Stimulated activated CD8-positive, alpha-beta memory T cell treated with anti-CD3 and anti-CD28 coated beads, Interleukin-2, amount 100 ng/mL, for 48 hours (primary cell): ENCODE measurements around the gene FOXA1.

ENCODE experiments used
- DNase-seq, 2 donors: peaks; one replicate each; pipeline ENCODE4 v3.0.0-alpha.2; 2020; ENCODE audit warnings: low read depth in 2 of 2

FOXA1 gene

GRCh38 chr14:37602605-37603453 is 7.8 kb upstream of the FOXA1 start:
- DNase-seq, result no peak

DNA sequence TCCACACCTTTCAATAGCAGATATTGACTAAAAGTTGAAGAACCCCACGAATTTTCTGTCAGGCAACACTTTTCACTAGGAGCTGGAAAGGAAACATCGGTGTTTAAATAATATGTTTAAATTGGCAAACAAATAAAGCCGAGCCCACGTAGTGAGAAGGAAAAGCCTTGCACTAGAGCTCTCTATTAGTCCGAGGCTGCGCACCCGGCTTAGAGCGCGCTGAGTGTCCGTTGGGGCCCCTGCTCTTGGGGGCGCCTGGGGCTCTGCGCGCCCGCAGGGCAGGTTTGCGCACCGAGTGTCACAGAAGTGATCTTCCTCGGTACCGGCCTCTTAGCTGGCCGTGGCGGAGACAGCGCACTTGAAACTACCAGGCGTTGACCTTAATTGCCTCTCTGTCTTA is 6.8 kb upstream of the FOXA1 start:
- DNase-seq, result no peak

- no peak for DNase-seq
Observed at GRCh38 chr14:37600880-37601741, 6.1 kb upstream of the FOXA1 start.

DNA sequence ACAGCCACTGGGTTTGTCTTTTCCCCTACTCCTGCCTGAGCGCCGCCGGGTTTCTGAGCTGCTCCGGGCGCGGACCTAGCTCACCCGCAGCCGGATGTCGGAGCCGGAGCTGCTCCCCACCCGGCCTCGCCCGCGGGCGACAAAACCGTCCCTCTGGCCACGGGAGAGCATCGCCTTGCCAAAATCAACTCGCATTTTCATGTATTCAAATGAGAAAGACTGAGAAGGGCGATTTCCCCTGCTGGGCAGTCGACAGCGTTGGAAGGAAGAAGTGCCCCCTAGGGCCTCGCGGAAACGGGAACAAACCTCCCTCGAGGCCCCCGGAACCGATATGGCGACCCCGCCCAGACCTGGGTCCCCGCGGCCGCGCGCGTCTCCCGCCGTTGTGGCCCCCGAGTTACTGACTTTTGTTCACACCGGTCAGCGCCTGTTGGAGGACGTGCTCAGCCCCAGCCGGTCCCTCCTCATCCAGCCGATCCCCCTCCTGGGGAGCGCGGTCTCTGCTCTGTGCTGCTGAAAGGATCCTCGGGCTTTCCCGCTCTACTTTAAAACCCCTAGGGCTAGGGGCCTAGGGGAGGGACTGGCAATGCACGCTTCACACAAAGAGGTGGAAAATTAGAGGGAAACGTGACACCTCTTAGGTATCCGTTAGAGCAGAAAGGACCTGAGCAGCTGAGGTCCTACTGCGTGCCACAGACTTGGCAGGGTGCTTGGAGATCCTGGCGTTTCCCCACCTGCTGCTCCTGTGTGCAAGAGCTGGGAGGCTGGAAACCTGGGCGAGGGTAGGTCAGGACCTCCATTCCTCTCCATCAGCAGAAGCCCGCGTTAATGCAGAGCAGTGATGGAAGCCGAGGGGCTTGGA is 4.7 kb upstream of the FOXA1 start:
- DNase-seq, result no peak

- DNase-seq, result no peak
Observed at GRCh38 chr14:37598747-37599506, 3.9 kb upstream of the FOXA1 start.

DNA sequence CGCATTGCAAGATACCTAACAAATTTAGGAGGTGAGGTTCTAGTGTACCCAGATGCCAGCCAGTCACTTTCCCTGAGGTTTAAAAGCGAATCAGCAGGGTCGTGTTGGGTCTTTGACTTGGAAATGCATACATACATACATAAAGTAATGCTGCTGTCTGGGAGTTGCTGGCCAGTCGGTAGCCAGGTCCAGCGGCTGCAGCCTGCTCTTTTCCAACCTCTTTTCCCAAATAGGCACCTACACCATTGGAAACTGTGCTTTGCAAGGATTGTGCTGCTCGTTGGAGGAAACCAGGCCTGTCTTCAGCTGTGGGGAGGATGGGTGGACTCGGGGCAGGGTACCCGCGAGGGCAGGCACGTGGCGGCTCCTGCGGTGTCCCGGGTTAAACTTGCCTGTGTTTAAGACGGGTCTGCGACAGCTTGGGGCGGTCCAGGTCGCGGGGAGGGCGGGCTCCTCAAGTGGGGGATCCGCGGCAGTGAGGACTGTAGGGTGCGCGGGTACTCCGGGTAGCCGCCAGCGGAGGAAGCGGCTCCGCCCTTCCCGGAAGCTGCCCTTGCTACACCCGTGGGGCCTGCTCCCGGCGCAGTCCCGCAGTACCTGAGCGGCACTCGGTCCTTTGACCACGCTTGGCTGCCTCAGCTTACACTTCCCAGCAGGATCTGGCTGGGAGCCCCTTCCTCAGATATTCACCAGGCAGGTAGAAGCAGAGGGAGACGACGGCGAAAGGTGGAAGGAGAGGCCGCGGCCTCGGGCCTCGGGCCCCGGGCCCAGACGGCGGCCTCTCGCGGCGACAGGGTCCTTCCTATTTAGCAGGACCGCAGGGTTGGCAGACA is 3.1 kb upstream of the FOXA1 start:
- DNase-seq, result no peak

DNA sequence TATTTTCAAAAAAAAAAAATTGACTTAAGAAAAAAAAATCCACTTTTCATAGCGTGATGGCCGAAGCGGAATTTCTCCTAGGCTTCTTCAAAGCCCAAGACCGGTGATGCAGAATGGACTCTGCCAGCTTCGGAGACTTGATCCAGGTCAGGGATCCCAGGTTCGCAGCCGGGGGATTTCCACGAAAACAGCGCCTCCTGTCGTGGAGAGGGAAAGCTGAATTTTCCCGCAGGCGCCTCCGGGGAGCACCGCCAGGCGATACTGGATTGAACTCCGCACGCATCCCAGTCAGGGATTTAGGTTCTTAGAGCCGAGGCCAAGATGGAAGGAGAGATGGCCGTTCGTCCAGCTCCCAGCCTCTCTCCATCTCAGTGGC is 2.5 kb upstream of the FOXA1 start:
- DNase-seq, result no peak

- DNase-seq, result no peak
Observed at GRCh38 chr14:37596790-37597472, 1.9 kb upstream of the FOXA1 start.

DNA sequence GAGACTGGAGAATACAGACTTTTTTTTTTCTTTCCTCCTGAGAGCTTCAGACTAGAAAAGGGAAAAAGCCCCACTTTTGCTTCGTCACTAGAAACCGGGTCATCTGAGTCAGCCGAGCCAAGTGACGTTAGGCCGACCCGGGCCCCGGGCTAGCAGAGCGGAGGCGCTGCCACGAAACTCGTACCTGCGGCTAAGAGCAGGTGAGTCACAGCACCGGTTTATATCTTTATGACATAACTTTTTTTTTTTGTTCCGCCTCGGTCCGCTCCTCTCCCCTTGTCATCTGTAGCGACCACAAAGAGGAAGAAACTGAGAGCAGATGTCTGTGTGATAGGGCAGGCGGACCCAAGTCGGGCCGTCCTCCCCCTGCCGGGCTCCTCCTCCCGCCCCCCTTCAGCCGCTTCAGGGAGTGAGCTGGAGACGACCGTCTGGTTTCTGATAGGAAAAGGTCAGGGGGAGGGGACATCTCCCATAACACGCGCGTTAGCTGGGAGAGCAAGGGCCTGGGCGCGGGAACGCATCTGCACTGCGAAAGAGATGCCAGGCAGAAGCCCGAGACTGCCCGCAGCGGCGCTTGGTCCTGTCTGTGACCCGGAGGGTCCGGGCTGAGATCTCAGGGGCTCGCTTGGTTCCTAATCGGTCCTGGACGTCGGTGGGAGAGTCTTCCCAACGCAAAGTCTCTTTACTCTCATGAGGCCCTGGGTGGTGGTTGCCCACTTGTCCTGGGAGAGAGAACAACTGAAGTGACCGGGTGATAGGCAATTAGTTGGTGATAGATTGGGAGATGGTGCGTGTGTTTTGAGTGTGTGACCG is 966 bp upstream of the FOXA1 start:
- peak; percentile 57 to 67 for DNase-seq

DNA sequence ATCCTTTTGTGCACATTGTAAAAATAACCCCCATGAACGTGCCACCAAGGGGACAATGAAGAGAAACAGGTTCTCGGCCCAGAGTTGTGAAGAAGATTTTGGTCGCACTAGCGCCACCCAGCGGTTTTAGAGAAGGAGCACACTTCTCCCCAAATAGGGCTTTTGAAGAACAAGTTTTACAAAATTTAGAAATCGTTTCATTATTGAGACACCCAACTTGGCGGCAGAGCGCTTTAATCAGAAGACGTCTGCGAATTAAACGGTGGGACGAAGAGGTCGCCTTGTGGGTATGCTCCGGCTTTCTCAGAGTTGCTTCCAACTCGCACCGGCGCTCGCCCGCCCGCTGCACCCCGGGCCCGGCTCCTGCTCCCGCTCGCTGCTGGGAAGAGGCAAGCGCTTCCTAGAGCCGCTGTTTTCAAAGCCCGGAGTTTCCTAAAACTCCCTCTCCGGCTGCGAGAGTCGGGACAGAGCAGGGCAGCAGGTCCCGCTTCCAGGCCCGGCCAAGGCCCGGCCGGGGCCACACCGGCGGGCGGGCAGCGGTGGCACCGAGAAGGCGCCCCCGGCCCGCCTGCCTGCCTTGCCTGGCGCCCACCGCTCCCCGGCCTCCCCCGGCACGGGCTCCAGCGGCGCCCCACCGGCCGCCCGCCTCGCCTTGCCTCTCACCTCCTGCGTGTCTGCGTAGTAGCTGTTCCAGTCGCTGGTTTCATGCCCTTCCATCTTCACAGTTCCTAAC is 645 bp downstream of the FOXA1 start:
- no peak for DNase-seq

- DNase-seq, result no peak
Observed at GRCh38 chr14:37593511-37594237, 1.4 kb downstream of the FOXA1 start.

DNA sequence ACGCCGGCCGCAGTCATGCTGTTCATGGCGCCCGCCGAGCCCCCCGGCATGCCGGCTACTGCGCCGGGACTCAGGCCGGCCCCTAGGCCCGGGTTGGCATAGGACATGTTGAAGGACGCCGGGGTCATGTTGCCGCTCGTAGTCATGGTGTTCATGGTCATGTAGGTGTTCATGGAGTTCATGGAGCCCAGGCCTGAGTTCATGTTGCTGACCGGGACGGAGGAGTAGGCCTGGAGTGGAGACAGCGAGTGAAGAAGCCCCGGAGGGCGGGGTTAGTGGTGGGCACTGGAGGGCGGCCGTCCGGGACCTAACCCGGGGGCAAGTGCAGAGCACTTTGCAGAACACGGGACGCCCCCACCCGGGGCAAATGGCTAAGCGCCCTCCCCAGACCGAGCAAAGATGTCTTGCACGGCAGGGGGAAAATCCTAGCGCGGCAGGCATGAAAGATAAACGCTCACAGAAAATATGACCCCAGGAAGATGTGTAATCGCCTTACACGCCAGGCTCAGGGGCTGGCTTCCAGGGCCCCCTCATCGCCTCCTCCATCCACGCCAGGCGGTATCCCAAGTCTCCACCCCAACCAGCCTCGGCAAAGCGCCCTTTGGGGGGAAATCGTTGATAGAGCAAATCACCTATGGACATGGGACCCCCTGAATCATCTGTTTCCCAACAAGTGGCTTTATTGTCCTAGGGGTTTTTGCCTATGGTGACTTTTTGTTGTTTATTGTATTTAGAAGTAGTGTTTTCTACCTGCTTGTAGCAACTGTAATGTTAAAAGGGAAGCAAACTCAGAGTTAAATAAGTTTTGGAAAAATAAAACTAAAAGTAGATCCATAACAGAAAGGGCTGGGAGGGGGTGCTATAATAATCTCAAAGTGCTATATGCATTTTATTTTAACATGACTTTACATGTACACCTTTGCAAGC is 2.3 kb downstream of the FOXA1 start:
- DNase-seq, result no peak

GRCh38 chr14:37591941-37592481 is 3.0 kb downstream of the FOXA1 start:
- no peak for DNase-seq

DNA sequence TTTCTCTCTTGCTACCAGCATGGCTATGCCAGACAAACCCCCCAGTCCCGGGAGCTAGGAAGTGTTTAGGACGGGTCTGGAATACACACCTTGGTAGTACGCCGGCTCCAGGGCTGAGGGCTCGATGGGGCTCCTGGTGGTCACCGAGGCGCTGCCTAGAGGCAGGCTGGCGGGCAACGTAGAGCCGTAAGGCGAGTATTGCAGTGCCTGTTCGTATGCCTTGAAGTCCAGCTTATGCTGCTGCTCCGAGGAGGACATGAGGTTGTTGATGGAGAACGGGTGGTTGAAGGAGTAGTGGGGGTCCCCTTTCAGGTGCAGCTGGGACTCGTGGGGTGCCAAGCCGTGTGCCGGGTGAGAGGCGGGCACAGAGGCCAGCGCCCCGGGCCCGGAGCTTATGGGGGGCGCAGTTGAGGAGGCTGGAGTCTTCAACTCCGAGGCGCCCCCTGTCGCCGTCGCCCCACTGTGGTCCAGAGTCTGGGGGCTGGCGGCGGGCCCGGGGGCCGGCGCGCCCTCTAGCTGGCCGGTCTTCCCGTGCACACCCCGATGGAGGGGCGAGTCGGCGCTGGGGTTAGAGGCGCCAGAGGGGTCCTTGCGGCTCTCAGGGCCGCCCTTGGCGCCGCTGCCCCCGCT is 3.6 kb downstream of the FOXA1 start:
- no peak for DNase-seq

DNA sequence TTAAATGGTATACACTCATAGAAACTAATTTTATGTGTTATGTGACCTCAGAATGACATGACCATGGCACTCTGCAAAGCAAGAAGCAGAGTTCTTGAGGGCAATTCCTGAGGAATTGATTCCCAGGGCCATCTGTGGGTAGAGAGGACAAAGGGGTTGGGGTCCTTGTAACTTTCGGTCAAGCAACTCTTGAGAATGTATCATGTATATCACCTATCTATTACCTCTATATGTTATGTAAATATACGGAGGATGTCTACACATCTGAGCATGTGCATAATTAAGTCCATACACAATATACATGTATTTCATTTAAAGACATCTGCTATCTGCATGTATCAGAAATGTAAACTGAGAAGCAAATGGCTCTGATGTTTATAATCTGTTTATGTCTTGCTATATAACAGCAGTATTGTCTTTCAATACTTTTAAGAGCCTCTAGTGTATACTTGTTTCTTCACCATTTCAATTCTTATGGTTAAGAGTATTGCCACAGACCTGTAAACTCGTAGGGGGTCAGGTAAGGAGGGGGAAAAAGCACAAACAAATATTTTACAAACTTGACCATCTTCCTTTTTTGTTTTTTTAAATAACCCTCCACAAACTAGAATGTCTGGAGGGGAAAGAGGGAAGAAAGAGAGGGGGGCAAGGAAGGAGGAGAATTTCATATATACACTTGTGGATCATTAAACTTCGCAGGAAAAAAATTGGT is 4.5 kb downstream of the FOXA1 start:
- DNase-seq, result no peak
